ENCODE data around the gene C12orf57. TPM values are rescaled to one million over a fixed set of nuclear protein-coding genes. Genes with fewer than 3 reads are reported as not detected.
A peak's percentile ranks its signal among the peaks of the same experiment; 100 is the strongest.

The C12orf57 gene
- total and polyA plus RNA-seq, 8 donors: 155 to 621 (median 430) TPM

- DNase-seq: no peak
- Histone ChIP-seq H3K27me3 (peaks cover 0 to 32% (median 11%) of the 10 kb centered on the region in 3 donors), H3K9me3 (no peaks in the 10 kb centered on the region), H3K4me1 (peaks cover 18 to 30% (median 26%) of the 10 kb centered on the region in 4 donors), H3K36me3 (peaks cover 0 to 13% (median 10%) of the 10 kb centered on the region in 4 donors), H3K4me3 (no peak overlapping the region), H3K27ac (no peak overlapping the region)
- intact Hi-C loops (cut with DNase I; ENCODE audit: low total_unique reads): no loop called here
- TF ChIP-seq POLR2AphosphoS5 (IDR thresholded peaks at IDR 0.05): no peak
- no peak for TF ChIP-seq POLR2A (IDR thresholded peaks at IDR 0.05)
- no peak for TF ChIP-seq EP300 (IDR thresholded peaks at IDR 0.05)
- TF ChIP-seq, protein P1, sequence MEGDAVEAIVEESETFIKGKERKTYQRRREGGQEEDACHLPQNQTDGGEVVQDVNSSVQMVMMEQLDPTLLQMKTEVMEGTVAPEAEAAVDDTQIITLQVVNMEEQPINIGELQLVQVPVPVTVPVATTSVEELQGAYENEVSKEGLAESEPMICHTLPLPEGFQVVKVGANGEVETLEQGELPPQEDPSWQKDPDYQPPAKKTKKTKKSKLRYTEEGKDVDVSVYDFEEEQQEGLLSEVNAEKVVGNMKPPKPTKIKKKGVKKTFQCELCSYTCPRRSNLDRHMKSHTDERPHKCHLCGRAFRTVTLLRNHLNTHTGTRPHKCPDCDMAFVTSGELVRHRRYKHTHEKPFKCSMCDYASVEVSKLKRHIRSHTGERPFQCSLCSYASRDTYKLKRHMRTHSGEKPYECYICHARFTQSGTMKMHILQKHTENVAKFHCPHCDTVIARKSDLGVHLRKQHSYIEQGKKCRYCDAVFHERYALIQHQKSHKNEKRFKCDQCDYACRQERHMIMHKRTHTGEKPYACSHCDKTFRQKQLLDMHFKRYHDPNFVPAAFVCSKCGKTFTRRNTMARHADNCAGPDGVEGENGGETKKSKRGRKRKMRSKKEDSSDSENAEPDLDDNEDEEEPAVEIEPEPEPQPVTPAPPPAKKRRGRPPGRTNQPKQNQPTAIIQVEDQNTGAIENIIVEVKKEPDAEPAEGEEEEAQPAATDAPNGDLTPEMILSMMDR (IDR thresholded peaks at IDR 0.05): no peak
- whole genome bisulfite sequencing, 5 donors: 78 to 89% (median 80%) methylated on average over 12 to 15 of the region's 15 CpGs
Observed at GRCh38 chr12:6912164-6912935, 31.5 kb upstream of the C12orf57 start.

GRCh38 chr12:6914246-6914946 is 29.4 kb upstream of the C12orf57 start, which contains the start of gene ENO2:
ENO2 (plus strand) TSS chr12:6914580; CDS start chr12:6915833, 1,253 bp downstream.
- intact Hi-C loops (cut with DNase I; ENCODE audit: low total_unique reads): no loop called here
- no peaks in the 10 kb centered on the region for H3K9me3 ChIP-seq
- WGBS, 5 donors: 0 to 1% (median 0%) methylated on average over 27 to 68 of the region's 68 CpGs
- peak within 1 kb of the TSS; percentile 62 to 88 (median 82) for H3K27ac ChIP-seq
- H3K27me3 ChIP-seq: peaks cover 0 to 32% (median 11%) of the 10 kb centered on the region in 3 donors
- peak; percentile 68 to 92 for DNase-seq
- H3K4me1 ChIP-seq: peaks cover 18 to 30% (median 26%) of the 10 kb centered on the region in 4 donors
- TF ChIP-seq POLR2A (IDR thresholded peaks at IDR 0.05) (no peak), POLR2AphosphoS5 (IDR thresholded peaks at IDR 0.05) (peak in 1 of 3 donors; percentile 37)
- peaks cover 0 to 30% (median 22%) of the 10 kb centered on the region in 4 donors for H3K36me3 ChIP-seq
- peak within 1 kb of the TSS; percentile 63 to 82 (median 78) for H3K4me3 ChIP-seq

GRCh38 chr12:6914947-6915788 is 28.7 kb upstream of the C12orf57 start:
- Histone ChIP-seq H3K4me1 (peaks cover 18 to 30% (median 26%) of the 10 kb centered on the region in 4 donors), H3K36me3 (peaks cover 0 to 36% (median 25%) of the 10 kb centered on the region in 4 donors), H3K4me3 (peak overlapping the region; percentile 63 to 82 (median 78)), H3K9me3 (no peaks in the 10 kb centered on the region), H3K27ac (peak overlapping the region; percentile 20 to 88 (median 82)), H3K27me3 (peaks cover 0 to 32% (median 11%) of the 10 kb centered on the region in 3 donors)
- DNase-seq: peak in 1 of 2 donors; percentile 51
- TF ChIP-seq, protein P1 (IDR thresholded peaks at IDR 0.05): no peak
- TF ChIP-seq POLR2AphosphoS5 (IDR thresholded peaks at IDR 0.05): no peak
- TF ChIP-seq POLR2A (IDR thresholded peaks at IDR 0.05): no peak
- no peak for TF ChIP-seq EP300 (IDR thresholded peaks at IDR 0.05)
- WGBS, 5 donors: 15 to 22% (median 16%) methylated on average over 28 to 29 of the region's 29 CpGs
- intact Hi-C loops (cut with DNase I; ENCODE audit: low total_unique reads): no loop called here

- intact Hi-C loops (cut with DNase I; ENCODE audit: low total_unique reads): no loop called here
- Histone ChIP-seq H3K36me3 (peaks cover 0 to 42% (median 27%) of the 10 kb centered on the region in 4 donors), H3K4me3 (peak overlapping the region in 2 of 4 donors; percentile 78 to 79), H3K4me1 (peaks cover 18 to 30% (median 26%) of the 10 kb centered on the region in 4 donors), H3K27me3 (peaks cover 0 to 32% (median 11%) of the 10 kb centered on the region in 3 donors), H3K9me3 (no peaks in the 10 kb centered on the region), H3K27ac (peak overlapping the region in 1 of 5 donors; percentile 88)
- WGBS, 5 donors: 62 to 81% (median 78%) methylated on average over 8 to 14 of the region's 14 CpGs
- no peak for DNase-seq
- TF ChIP-seq POLR2AphosphoS5 (IDR thresholded peaks at IDR 0.05): no peak
- no peak for TF ChIP-seq POLR2A (IDR thresholded peaks at IDR 0.05)
- no peak for TF ChIP-seq EP300 (IDR thresholded peaks at IDR 0.05)
- TF ChIP-seq, protein P1 (IDR thresholded peaks at IDR 0.05): no peak
Observed at GRCh38 chr12:6915789-6916285, 28.0 kb upstream of the C12orf57 start.
